IPS-18a (cell line): ENCODE results near the gene SIGLEC1.

Experiments used
- H3K27ac ChIP-seq: one replicate; pipeline ENCODE4 v1.5.1; 2013; ENCODE audit warnings: low read length
- H3K27me3 ChIP-seq: one replicate; pipeline ENCODE4 v1.6.1; 2013; ENCODE audit warnings: mild to moderate bottlenecking, low read length; ENCODE audit not compliant: control insufficient read depth, insufficient read depth
- H3K36me3 ChIP-seq: one replicate; pipeline ENCODE4 v1.6.1; 2013; ENCODE audit warnings: low read depth, low read length; ENCODE audit not compliant: control insufficient read depth
- H3K4me1 ChIP-seq: one replicate; pipeline ENCODE4 v1.6.1; 2013; ENCODE audit warnings: low read depth, low read length; ENCODE audit not compliant: control insufficient read depth
- H3K4me3 ChIP-seq: one replicate; pipeline ENCODE4 v1.5.1; 2013; ENCODE audit warnings: low read length
- H3K9ac ChIP-seq: one replicate; pipeline ENCODE4 v1.6.1; 2013; ENCODE audit warnings: mild to moderate bottlenecking, low read length, moderate library complexity
- H3K9me3 ChIP-seq: one replicate; pipeline ENCODE4 v1.6.1; 2013; ENCODE audit warnings: low read depth, low read length; ENCODE audit not compliant: control insufficient read depth

SIGLEC1 gene

DNA sequence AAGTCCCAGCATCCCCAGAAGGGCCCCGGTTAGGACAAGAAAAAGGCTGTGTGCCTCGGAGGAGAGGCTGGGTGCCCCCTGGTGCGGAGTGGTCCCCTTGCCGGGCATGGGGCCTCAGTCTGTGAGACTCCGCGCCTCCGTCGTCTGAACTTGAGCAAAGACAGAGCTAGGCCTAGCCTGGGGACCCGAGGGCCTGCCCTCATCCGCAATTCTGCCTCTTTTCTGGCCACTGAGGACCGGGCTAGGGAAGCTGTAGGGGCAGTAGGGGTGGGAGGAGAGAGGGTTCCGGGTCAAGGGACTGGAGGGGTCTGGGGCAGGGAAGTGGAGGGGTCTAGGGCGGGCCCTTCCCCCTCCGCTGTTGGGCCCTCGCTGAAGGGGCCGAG, 19.5 kb upstream of the SIGLEC1 start:
- Histone ChIP-seq H3K4me1 (peaks cover 5% of the 10 kb centered on the region), H3K36me3 (no peaks in the 10 kb centered on the region), H3K9ac (no peak overlapping the region), H3K27ac (no peak overlapping the region), H3K9me3 (no peaks in the 10 kb centered on the region), H3K27me3 (peaks cover 29% of the 10 kb centered on the region), H3K4me3 (peak overlapping the region; percentile 11)

DNA sequence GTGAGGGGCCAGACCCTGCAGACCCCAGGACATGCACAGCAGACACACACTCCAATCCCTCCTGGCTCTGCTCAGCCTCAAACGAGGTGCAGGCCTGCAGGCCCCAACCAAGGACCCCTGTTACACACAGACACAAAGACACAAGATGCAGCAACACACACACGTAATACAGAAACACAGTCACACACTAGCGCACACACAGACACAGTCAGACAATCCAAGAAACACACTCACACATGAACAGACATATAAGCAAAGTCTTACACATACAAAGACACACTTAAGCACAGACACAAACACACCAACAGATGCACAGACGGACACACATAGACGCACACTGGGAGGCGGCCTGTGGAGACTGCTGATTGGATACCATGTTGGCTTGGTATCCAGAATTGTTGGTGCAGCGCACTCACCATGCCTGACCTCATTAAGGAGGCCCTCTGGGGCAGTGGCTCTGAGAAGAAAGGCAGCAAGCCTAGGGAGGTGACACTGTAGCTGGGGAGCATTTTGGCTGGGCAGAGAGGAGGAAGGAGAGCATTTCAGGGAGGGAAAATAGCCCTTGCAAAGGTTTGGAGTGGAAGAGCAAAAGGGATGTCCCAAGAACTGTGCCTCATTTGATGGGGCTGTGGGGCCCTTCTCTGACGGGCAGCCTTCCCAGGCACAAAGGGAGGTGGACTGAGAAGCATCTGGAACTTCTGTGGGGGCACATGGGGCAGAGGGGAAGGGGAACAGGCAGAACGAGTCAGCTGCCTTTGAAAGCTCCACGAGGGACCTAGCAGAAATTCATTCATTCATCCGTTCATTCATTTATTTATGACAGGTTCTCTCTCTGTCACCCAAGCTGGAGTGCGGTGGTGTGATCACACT, 18.6 kb upstream of the SIGLEC1 start:
- no peaks in the 10 kb centered on the region for H3K9me3 ChIP-seq
- H3K27me3 ChIP-seq = peaks cover 29% of the 10 kb centered on the region
- H3K4me1 ChIP-seq = peaks cover 5% of the 10 kb centered on the region
- no peak overlapping the region for H3K9ac ChIP-seq
- no peak overlapping the region for H3K4me3 ChIP-seq
- no peaks in the 10 kb centered on the region for H3K36me3 ChIP-seq
- no peak overlapping the region for H3K27ac ChIP-seq

DNA sequence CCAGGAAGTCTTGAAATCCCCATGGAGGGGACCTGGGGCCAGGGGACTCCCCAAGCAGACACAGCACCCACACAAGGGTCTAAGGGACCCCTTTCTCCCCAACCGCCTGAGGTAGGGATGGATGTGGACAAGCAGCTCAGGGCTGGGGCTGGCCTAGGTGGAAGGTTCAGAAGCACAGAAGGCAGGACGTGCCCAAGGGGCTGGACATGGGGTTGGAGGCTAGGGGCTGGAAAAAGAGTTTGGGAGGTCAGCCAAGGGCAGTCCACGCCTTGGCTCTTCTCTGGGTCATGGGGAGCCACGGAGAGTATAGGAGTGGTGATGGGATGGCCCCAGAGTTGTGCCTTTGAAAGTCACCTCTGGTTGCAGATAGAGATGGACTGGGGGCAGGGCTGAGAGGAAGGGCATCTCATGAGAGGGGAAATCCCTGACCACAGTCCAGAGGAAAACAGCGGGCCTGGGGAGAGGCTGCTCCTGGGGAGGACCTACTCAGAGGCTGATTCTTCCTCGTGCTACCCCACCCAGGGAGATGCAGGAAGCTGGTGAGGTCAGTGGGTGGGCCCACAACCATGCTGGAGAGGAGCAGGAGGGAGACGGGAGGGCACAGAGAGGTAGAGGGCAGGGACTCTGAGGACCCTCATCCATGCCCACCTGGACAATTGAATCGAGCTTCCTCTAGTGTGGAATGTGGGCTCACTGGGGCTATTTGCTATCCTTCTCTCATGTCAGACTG, 17.6 kb upstream of the SIGLEC1 start:
- Histone ChIP-seq H3K36me3 (no peaks in the 10 kb centered on the region), H3K4me3 (no peak overlapping the region), H3K4me1 (peaks cover 5% of the 10 kb centered on the region), H3K9ac (no peak overlapping the region), H3K27ac (no peak overlapping the region), H3K9me3 (no peaks in the 10 kb centered on the region), H3K27me3 (peaks cover 29% of the 10 kb centered on the region)

DNA sequence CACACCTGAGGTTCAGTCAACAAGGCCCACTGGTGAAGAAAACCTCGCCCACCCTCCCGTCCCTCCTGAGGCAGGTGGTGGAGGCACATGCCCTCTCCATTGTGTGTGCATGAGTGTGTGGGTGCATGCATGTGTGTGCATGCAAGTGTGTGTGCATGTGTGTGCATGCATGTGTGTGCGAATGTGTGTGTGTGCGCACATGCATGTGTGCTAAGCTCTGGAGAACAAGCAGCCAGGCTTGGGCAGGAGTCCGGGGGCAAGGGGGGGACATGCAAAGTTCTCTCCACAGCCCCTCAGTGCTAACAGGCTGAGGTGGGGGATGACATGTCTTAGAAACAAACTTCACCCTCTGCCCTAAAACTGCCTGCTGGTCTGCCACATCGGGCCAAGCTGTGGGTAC, 17.0 kb upstream of the SIGLEC1 start:
- H3K9ac ChIP-seq = no peak overlapping the region
- H3K27ac ChIP-seq = no peak overlapping the region
- H3K4me1 ChIP-seq = peaks cover 5% of the 10 kb centered on the region
- no peaks in the 10 kb centered on the region for H3K9me3 ChIP-seq
- no peaks in the 10 kb centered on the region for H3K36me3 ChIP-seq
- peaks cover 29% of the 10 kb centered on the region for H3K27me3 ChIP-seq
- no peak overlapping the region for H3K4me3 ChIP-seq

DNA sequence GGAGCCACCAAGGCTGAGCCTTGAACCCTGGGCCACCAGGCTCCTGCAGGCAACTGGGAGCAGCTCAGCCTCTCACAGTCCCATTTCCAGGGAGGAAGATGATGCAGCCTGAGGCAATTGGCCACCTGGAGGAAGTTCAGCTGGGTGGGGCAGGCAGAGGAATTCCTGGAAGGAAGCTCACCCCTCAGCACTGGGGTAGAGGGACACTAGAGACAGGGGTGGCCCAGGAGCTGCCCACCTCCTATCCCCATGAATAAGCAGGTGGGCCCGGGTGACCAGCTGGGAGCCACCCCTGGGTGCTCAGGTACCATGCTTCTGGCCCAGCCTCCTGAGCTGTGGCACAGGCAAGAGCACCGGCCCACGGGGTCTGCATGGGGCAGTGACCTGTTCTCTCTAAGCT, 16.5 kb upstream of the SIGLEC1 start:
- Histone ChIP-seq H3K36me3 (no peaks in the 10 kb centered on the region), H3K27me3 (peaks cover 29% of the 10 kb centered on the region), H3K9ac (no peak overlapping the region), H3K9me3 (no peaks in the 10 kb centered on the region), H3K4me3 (no peak overlapping the region), H3K27ac (no peak overlapping the region), H3K4me1 (peaks cover 5% of the 10 kb centered on the region)

DNA sequence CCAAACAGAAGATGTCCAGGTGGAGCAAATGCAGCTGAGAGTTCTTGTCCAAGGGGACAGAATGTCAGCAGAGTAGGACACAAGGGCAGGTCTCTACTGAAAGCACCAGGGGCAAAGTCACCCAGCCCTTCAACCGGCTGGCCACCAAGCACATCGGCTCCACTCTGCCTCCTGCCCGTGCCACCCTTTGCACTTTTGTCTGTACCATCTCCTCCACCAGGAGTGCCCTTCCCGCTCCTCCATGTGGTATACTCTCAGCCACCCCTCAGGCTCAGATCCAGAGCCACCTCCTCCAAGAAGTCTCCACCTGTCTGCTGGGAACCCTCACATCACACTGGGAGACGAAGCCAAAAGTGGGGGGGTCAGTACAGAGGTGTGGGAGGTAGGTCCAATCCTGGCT, 16.0 kb upstream of the SIGLEC1 start:
- H3K27me3 ChIP-seq = peaks cover 24% of the 10 kb centered on the region
- H3K4me3 ChIP-seq = no peak overlapping the region
- H3K27ac ChIP-seq = no peak overlapping the region
- H3K9me3 ChIP-seq = no peaks in the 10 kb centered on the region
- H3K36me3 ChIP-seq = no peaks in the 10 kb centered on the region
- H3K9ac ChIP-seq = no peak overlapping the region
- peaks cover 5% of the 10 kb centered on the region for H3K4me1 ChIP-seq

DNA sequence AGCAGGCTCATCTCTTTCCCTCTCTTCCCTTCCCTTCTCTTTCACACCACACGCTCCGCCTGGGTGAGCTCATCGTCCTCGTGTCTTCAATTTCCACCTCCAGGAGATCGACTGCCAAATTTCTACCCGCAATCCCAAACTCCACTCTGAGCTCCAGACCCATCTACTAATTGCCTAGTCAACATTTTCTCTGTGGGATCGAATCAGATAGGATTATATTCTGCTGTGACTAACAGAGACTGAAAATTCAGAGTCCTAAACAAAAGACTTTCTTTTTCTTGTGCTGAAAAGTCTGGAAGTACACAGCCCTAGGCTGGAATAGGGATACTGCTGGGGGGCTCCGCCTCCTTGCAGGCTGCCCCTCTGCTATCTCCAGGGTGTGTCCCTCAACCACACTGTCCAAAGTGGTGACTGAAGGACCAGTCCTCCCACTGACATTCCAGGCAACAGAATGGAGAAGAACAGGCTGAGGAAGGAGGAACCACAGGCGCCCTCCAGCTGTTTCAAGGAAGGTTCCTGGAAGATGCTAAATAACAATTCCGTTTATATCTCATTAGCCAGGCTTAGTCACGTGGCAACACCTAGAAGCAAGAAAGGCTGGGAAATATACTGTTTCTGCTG, 15.1 kb upstream of the SIGLEC1 start:
- H3K4me1 ChIP-seq = peaks cover 5% of the 10 kb centered on the region
- no peaks in the 10 kb centered on the region for H3K36me3 ChIP-seq
- H3K4me3 ChIP-seq = no peak overlapping the region
- peaks cover 17% of the 10 kb centered on the region for H3K27me3 ChIP-seq
- H3K9me3 ChIP-seq = no peaks in the 10 kb centered on the region
- H3K9ac ChIP-seq = no peak overlapping the region
- no peak overlapping the region for H3K27ac ChIP-seq

DNA sequence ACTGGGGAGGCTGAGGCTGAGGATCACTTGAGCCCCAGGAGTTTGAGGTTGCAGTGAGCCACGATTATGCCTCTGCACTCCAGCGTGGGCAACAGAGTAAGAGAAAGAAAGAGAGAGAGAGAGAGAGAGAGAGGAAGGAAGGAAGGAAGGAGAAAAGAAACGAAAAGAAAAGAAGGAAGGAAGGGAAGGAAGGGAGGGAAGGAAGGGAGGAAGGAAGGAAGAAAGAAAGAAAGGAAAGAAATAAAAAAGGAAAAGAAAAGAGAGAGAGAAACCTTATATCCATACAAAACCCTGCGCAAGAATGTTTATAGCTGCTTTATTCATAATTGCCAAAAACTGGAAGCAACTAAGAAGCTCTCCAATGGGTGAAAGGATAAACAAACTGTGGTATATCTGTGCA, 12.0 kb upstream of the SIGLEC1 start:
- Histone ChIP-seq H3K9ac (no peak overlapping the region), H3K27me3 (peaks cover 4% of the 10 kb centered on the region), H3K36me3 (no peaks in the 10 kb centered on the region), H3K4me3 (no peak overlapping the region), H3K27ac (no peak overlapping the region), H3K9me3 (no peaks in the 10 kb centered on the region), H3K4me1 (no peaks in the 10 kb centered on the region)

DNA sequence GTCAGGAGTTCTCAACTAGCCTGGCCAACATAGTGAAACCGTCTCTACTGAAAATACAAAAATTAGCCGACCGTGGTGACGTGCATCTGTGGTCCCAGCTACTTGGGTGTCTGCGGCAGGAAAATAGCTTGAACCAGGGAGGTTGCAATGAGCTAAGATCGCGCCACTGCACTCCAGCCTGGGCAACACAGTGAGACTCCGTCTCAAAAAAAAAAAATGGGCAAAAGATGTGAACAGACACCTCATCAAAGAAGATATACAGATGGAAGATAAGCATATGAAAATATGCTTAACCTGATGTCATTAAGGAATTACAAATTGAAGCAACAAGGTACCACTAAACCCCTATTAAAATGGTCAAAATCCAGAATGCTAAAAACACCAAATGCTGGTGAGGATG, 10.9 kb upstream of the SIGLEC1 start:
- H3K36me3 ChIP-seq = no peaks in the 10 kb centered on the region
- no peaks in the 10 kb centered on the region for H3K4me1 ChIP-seq
- H3K4me3 ChIP-seq = no peak overlapping the region
- no peak overlapping the region for H3K9ac ChIP-seq
- no peak overlapping the region for H3K27ac ChIP-seq
- H3K27me3 ChIP-seq = peaks cover 4% of the 10 kb centered on the region
- H3K9me3 ChIP-seq = no peaks in the 10 kb centered on the region

DNA sequence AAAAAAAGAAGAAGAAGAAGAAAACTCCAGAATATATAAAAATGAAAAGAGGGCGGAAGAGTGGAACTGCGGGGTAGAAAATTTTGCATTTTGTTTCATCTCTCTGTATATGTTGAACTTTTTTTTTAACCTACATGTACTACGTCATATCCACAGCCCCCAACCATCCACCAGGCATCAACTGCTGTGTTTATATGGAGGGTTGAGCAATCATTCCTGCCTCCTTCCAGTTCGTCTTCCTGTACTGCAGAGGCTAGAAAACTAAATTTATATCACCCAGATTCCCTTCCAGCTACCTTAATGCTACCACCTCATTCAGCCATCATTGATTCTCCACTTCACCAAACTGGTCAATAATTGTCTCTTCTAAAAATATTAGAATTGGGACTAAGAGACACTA, 9.5 kb upstream of the SIGLEC1 start:
- no peak overlapping the region for H3K4me3 ChIP-seq
- no peaks in the 10 kb centered on the region for H3K36me3 ChIP-seq
- no peaks in the 10 kb centered on the region for H3K27me3 ChIP-seq
- H3K27ac ChIP-seq = no peak overlapping the region
- no peaks in the 10 kb centered on the region for H3K9me3 ChIP-seq
- H3K4me1 ChIP-seq = no peaks in the 10 kb centered on the region
- H3K9ac ChIP-seq = no peak overlapping the region

DNA sequence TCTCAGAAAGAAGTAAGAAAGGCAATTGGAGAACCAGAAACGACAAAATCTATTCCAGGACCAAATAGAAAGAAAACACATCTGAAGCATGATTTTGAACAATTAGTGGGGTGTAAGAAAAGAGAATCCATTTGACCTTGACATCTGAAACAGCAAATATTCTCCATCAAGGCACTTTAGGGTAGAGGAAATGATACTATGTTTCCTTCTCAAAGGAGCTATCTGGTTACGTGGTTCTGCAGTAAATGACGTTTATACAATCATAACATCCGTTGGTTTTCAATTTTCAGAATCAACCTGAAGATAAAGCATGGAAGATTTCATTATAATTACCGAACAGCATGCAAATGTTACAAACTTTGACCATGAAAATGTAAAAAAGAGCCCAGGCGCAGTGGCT, 8.2 kb upstream of the SIGLEC1 start:
- Histone ChIP-seq H3K27ac (no peak overlapping the region), H3K36me3 (no peaks in the 10 kb centered on the region), H3K9me3 (no peaks in the 10 kb centered on the region), H3K9ac (no peak overlapping the region), H3K4me3 (no peak overlapping the region), H3K4me1 (no peaks in the 10 kb centered on the region), H3K27me3 (no peaks in the 10 kb centered on the region)
